GM12891 (cell line): ENCODE data around the gene CLPTM1L.

Experiments
- POLR2A ChIP-seq: IDR thresholded peaks from 2 replicates; pipeline ENCODE4 v1.6.1; 2011; ENCODE audit warnings: low read depth, low read length, control low read depth
- POLR2AphosphoS5 ChIP-seq: IDR thresholded peaks from 2 replicates; pipeline ENCODE4 v1.6.1; 2011; ENCODE audit warnings: low read depth, low read length, control low read depth
- POU2F2 ChIP-seq: IDR thresholded peaks from 2 replicates; pipeline ENCODE4 v1.6.1; 2011; ENCODE audit warnings: low read depth, mild to moderate bottlenecking, control low read depth, low read length, moderate library complexity
- SPI1 ChIP-seq: IDR thresholded peaks from 2 replicates; pipeline ENCODE4 v1.6.1; 2011; ENCODE audit warnings: low read depth, low read length, control low read depth
- TAF1 ChIP-seq: IDR thresholded peaks from 2 replicates; pipeline ENCODE4 v1.6.1; 2011; ENCODE audit warnings: low read depth, low read length, control low read depth

DNA sequence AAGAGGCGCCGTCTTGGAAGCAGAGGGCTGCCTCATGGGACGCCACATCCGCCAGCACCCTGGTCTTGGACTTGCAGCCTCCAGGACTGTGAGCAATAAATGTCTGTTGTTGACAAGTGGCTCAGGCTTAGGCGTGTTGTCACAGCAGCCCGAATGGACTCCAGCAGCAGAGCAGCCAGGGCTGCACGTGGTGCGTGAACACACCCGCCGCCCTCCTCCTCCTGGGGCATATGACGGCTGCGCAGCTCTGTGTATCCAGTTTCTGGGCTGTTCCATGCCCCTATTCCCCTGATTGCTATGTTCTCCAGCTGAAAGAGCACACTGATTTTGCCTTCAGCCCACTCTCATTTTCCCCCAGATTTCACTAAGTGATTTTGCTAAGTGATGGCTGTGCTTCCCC, 36.0 kb upstream of the CLPTM1L start:
- TF ChIP-seq POLR2AphosphoS5 (no peak), POLR2A (no peak), TAF1 (no peak), POU2F2 (no peak), SPI1 (no peak)
